GM18499 (cell line): ENCODE results near the gene EIF2AK3.
"Not testable (repeated sequence)": the region's sequence is repeated elsewhere in the genome, so short reads cannot be mapped to it uniquely, and the experiment has no call there.

Experiments used
- ATAC-seq: cut with Tn5 transposase; IDR thresholded peaks from one replicate; pipeline ENCODE4 v1.9.1; 2021; ENCODE audit warnings: moderate number of reproducible peaks; ENCODE audit not compliant: insufficient read depth, unreplicated experiment

The EIF2AK3 gene

GRCh38 chr2:88627055-88627855 lies at the start of gene EIF2AK3:
Gene EIF2AK3 (minus strand): TSS chr2:88627464. CDS start chr2:88627274, 190 bp downstream.
- peak; percentile 85 for ATAC-seq

DNA sequence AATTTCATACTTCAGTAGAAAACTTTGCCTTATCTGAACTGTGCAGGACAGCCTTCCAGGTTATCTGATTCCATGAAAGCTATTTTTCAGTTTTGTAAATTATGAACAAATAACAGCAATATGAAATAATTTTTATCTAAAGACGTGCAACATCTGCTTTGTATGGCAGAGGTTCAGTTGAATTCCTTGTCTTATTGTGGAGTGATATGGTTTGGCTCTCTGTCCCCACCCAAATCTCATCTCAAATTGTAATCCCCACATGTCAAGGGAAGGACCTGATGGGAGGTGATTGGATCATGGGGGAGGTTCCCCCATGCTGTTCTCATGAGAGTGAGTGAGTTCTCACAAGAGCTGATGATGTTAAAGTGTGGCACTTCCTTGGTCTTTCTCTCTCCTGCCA lies 46.1 kb upstream of the EIF2AK3 start:
- no peak for ATAC-seq

DNA sequence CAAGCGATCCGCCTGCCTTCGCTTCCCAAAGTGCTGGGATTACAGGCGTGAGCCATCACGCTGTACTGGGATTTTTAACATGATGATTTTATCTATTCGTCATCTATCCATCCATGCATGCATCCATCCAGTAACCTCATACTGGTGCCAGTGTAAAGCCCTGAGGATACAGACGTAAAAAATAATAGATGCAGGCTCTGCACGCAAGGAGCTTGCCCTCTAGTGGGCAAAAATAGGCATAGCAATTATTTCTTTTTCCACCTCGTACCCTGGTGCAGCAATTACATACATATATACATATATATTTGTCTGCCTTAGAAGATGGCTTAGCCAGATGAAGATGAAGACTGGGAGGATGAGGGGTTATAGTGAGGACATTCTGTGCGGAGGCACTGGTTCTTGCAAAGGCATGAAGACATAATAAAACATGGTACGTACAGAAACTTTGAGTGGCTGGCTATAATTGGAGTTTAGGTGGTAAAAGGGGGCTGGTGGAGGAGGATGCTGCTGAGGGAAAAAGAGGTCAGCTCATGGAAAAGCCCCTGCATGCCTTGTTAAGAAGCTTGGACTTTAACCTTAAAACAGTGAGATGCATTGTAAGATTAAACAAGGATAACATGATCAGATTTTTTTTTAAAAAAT lies 44.6 kb upstream of the EIF2AK3 start:
- ATAC-seq, result no peak

- peak; percentile 64 for ATAC-seq
These were observed 42.4 kb upstream of the EIF2AK3 start for GRCh38 chr2:88669482-88670214.

DNA sequence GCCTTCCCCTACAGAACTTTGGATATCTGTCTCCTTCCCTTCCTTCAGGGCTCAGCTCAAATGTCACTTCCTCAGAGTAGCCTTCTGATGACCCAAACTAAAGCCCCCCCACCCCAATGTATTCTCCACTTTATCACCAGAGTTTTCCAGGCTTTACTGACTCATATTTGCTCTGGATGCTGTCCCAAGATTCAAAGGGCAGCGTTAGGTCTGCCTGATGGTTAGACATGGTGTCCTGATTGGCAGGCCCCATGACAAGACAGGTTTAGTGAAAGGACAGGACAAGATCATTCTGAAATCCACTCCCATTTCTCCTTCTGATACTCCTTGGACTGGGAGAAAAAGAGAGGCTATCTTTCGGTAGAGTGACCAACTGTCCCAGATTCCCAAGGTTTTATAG lies 41.6 kb upstream of the EIF2AK3 start:
- ATAC-seq, result no peak

- ATAC-seq, result no peak
These were observed 40.0 kb upstream of the EIF2AK3 start for GRCh38 chr2:88667219-88667618.

- no peak for ATAC-seq
These were observed 39.3 kb upstream of the EIF2AK3 start for GRCh38 chr2:88666576-88666975.

- no peak for ATAC-seq
These were observed 33.4 kb upstream of the EIF2AK3 start for GRCh38 chr2:88660622-88661021.

GRCh38 chr2:88659538-88659915 lies 32.3 kb upstream of the EIF2AK3 start:
- ATAC-seq, result no peak

DNA sequence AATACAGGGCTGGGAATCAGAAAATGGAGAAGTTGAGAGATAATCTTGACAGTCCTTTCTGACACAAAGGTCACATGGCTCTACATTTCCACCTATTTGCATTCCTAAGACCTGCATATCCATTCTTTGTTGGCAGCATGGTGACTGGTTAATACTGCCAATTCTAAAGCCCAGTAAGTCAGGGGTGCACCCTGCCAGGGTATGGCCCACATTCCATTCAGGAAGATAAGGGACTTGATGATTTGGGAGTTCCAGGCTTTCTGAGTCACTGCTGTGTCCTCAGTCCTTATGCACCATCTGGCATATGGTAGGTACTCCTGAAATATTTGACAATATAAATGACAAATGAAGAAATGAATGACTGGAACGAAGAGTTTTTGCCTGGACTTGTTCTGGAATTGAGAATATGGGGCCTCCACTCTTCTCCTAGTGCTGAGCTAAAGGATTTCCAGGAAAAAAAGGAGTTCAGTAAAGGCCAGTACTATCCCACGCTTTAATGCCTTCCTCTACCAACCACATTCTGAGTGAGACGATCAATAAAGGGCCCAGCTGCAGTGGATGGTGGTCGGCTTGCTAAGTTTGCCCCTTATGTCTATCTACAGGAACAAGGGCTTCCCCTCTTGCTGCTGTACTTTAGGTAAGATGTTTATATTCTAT lies 31.7 kb upstream of the EIF2AK3 start:
- no peak for ATAC-seq

GRCh38 chr2:88658326-88658725 lies 31.1 kb upstream of the EIF2AK3 start:
- no peak for ATAC-seq

DNA sequence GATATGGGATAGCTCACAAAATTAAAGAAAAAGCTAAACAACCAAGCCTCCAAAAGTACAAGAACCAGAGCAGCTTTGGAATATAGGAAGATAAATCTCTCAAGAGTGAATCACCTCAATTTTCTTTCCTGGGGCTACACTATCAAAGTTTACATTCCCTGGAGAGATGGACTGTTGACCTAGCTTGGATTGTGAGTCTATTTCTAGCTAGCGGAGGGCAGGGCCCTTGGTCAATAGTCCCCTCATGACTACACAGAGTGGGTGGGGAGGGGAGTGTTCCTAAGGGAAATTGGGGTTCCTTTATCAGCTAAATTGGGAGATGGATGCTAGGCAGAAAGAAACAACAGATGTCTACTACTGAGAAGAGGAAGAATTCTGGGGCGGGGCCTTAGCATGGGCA lies 29.9 kb upstream of the EIF2AK3 start:
- no peak for ATAC-seq

GRCh38 chr2:88656690-88657089 lies 29.4 kb upstream of the EIF2AK3 start:
- ATAC-seq, result no peak

- ATAC-seq, result no peak
These were observed 27.4 kb upstream of the EIF2AK3 start for GRCh38 chr2:88654714-88655113.

GRCh38 chr2:88651646-88652045 lies 24.4 kb upstream of the EIF2AK3 start:
- ATAC-seq, result no peak

- ATAC-seq, result not testable (repeated sequence)
These were observed 18.1 kb upstream of the EIF2AK3 start for GRCh38 chr2:88645291-88645882.

GRCh38 chr2:88642278-88642677 lies 15.0 kb upstream of the EIF2AK3 start:
- no peak for ATAC-seq

- no peak for ATAC-seq
These were observed 14.1 kb upstream of the EIF2AK3 start for GRCh38 chr2:88641330-88641729.

DNA sequence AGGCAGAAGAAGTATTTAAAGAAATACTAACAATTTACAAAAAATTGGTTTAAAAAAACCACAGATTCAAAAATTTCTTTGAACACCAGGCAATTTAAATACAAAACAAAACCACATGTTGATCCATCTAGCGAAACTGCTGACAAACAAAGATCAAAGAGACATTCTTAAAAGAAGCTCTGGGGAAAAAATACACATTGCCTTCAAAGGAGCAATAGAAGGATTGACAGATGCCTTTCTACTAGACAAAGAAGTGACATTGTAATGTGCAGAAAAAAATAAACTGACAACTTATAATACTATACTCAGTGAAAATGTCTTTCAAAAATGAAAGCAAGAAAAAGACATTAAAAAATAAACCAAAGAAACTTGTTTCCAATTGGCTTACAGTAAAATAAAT lies 12.6 kb upstream of the EIF2AK3 start:
- no peak for ATAC-seq

DNA sequence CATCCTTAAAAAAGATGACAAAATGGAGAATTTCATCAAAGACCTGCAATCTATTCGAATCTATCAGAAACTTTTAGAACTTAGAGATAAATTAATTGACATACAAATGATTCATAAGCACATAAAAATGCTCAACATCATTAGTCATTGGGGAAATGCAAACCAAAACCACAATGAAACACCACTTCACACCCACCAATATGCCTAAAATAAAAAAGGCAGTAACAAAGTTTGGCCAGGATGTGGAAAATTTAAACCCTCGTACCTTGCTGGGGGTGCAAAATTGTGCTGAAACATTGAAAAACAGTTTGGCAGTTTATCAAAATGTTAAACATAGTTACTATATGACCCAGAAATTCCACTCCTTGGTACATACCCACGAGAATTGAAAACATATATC lies 11.5 kb upstream of the EIF2AK3 start:
- ATAC-seq, result no peak
